Testis (tissue), 2 donors: ENCODE measurements around the gene ANTXR1.

ENCODE experiments used
- POLR2A ChIP-seq: fragments of 450-650 bp; IDR thresholded peaks from one replicate; pipeline ENCODE4 v1.6.1; 2017; ENCODE audit warnings: antibody characterized with exemption, mild to moderate bottlenecking, moderate library complexity
- TF ChIP-seq, protein P1 (sequence below), 3 experiments: fragments of 450-650 bp in 2 of 3; fragments of 200-600 bp in 1 of 3; sonication (generic) in 1 of 3; IDR thresholded peaks; one replicate each; pipeline ENCODE4 v1.5.1; 2016 to 2019; ENCODE audit warnings: antibody characterized with exemption in 3 of 3, mild to moderate bottlenecking in 2 of 3, moderate library complexity in 1 of 3

DNA sequence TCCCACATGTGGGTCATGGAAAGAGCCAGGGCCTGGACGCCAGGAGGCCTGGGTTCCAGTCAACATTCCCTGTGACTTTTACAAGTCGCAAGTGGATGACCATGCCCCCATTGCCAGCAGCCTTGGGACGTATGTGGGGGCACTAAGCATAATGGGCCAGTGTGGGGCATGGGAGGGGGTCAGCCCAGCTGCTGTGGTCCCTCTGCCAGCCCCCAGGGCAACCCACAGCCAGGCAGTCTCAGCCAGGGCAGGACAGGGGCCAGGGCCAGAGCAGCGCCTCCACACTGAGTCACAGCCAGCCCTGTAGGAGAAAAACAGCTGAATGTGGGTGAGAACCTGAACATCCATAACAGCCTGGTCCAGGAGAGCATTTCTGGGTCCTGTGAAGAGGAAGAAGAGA is 200.8 kb downstream of the ANTXR1 start:
- no peak for TF ChIP-seq POLR2A
- TF ChIP-seq, protein P1, sequence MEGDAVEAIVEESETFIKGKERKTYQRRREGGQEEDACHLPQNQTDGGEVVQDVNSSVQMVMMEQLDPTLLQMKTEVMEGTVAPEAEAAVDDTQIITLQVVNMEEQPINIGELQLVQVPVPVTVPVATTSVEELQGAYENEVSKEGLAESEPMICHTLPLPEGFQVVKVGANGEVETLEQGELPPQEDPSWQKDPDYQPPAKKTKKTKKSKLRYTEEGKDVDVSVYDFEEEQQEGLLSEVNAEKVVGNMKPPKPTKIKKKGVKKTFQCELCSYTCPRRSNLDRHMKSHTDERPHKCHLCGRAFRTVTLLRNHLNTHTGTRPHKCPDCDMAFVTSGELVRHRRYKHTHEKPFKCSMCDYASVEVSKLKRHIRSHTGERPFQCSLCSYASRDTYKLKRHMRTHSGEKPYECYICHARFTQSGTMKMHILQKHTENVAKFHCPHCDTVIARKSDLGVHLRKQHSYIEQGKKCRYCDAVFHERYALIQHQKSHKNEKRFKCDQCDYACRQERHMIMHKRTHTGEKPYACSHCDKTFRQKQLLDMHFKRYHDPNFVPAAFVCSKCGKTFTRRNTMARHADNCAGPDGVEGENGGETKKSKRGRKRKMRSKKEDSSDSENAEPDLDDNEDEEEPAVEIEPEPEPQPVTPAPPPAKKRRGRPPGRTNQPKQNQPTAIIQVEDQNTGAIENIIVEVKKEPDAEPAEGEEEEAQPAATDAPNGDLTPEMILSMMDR (IDR thresholded peaks at IDR 0.05), result no peak
